Fibroblast of skin of left quadriceps (primary cell): ENCODE results near the gene ZBTB44.

Experiments
- DNase-seq, 2 experiments: peaks; one replicate each; pipeline ENCODE4 v3.0.0-alpha.2; 2013; ENCODE audit warnings: low read depth in 2 of 2

ZBTB44 gene

DNA sequence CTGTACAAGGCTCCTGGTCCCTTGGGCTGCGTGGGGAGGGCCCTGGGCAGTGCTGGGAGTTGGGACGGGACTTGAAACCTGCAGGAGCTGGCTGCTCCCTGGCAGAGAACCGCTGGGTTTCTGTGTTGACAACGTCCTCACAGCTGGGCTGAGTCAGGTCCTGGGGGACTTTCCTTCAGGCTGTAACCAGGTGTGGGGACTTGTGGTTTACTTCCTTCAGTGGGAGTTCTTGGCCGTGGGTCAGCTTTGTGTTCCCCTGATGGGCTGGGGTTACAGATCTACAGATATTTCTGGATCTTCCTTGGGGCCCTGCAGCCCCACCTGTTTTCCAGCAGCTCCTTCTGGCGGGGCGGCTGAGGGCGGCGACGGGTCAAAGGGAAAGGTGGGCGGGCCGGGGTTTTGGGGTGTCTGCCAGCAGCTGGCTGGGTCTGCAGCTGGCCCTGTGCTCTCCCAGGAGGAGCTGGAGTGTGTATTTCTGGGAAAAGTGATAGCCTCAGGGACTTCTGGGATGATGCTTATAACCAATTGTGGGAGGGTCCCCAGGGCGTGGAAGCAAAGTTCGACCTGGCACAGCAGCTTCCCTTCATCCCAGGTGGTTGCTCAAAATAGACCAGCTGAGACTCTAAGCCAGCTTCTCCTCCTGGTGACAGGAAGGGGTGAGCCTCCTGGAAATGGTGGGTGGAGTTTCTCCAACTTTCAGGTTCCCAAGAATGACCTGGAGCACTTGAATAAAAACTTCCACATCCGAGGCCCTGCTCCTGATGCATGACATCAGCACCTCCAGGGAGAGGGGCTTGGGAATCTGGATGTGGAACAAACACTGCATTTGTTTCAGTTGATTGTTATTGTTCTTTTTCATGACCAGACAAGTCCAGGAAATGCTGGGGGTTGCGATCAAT lies 136.0 kb downstream of the ZBTB44 start:
- DNase-seq = no peak

DNA sequence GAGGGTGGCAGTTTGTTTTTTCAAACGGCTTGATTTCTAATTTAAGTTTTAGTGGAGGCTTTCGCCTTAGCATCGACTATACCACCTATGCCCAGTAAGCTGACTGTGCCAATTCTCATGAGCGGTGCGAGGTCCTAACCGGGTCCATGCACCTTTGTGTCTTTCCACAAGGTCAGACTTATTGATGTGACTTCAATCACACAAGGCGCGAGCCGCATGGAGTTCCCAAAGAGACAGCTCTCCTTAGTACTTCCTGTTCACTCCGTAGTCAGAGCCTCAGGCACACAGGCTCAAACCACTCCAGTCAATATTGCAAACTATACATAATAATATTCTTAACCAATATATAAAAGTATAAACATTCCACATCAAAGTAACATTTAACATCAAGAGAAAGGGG lies 136.9 kb downstream of the ZBTB44 start:
- no peak for DNase-seq
